ENCODE measurements around the gene ADGRB2.

ADGRB2 gene

GRCh38 chr1:31763671-31764311 lies 349 bp downstream of the ADGRB2 start:
- DNase-seq: no peak

- peak; percentile 52 for DNase-seq
These were observed 1.1 kb downstream of the ADGRB2 start for GRCh38 chr1:31762726-31763670.

- no peak for DNase-seq
These were observed 1.8 kb downstream of the ADGRB2 start for GRCh38 chr1:31762323-31762722.

- no peak for DNase-seq
These were observed 2.3 kb downstream of the ADGRB2 start for GRCh38 chr1:31761883-31762282.

GRCh38 chr1:31760471-31761470 lies 3.4 kb downstream of the ADGRB2 start:
- peak; percentile 64 for DNase-seq

- DNase-seq: no peak
These were observed 4.7 kb downstream of the ADGRB2 start for GRCh38 chr1:31759298-31760023.

GRCh38 chr1:31758823-31759222 lies 5.3 kb downstream of the ADGRB2 start:
- no peak for DNase-seq

GRCh38 chr1:31757989-31758388 lies 6.2 kb downstream of the ADGRB2 start:
- no peak for DNase-seq

- no peak for DNase-seq
These were observed 6.9 kb downstream of the ADGRB2 start for GRCh38 chr1:31757204-31757679.

GRCh38 chr1:31756578-31756977 lies 7.6 kb downstream of the ADGRB2 start:
- DNase-seq: no peak

- DNase-seq: no peak
These were observed 8.2 kb downstream of the ADGRB2 start for GRCh38 chr1:31755850-31756492.

- no peak for DNase-seq
These were observed 8.9 kb downstream of the ADGRB2 start for GRCh38 chr1:31755197-31755611.

- DNase-seq: no peak
These were observed 9.7 kb downstream of the ADGRB2 start for GRCh38 chr1:31754397-31754796.

- DNase-seq: no peak
These were observed 10.3 kb downstream of the ADGRB2 start for GRCh38 chr1:31753707-31754349.

GRCh38 chr1:31752952-31753475 lies 11.1 kb downstream of the ADGRB2 start:
- no peak for DNase-seq

- DNase-seq: no peak
These were observed 11.9 kb downstream of the ADGRB2 start for GRCh38 chr1:31752258-31752657.

- no peak for DNase-seq
These were observed 12.3 kb downstream of the ADGRB2 start for GRCh38 chr1:31751822-31752241.

GRCh38 chr1:31750858-31751510 lies 13.2 kb downstream of the ADGRB2 start:
- DNase-seq: peak; percentile 50

GRCh38 chr1:31749785-31750735 lies 14.1 kb downstream of the ADGRB2 start:
- DNase-seq: no peak

All from activated gamma-delta T cell treated with Interleukin-2 at 50 U/mL for 16 hours (primary cell).